SK-N-SH (cell line): ENCODE data around the gene MRPL2.

Experiments
- EP300 ChIP-seq, 2 experiments: IDR thresholded peaks; 2 replicates each; pipeline versions ENCODE4 v1.4.0 to v1.6.1; 2012; ENCODE audit warnings: borderline replicate concordance in 1 of 2, low read depth in 1 of 2, low read length in 1 of 2
- EZH2phosphoT487 ChIP-seq: fragments of 200-600 bp; sonication (generic); IDR thresholded peaks from 2 replicates; pipeline ENCODE4 v1.6.1; 2017; ENCODE audit warnings: low read depth, mixed run types, mild to moderate bottlenecking, antibody characterized with exemption, moderate library complexity, borderline replicate concordance
- FOSL2 ChIP-seq: IDR thresholded peaks from 2 replicates; pipeline ENCODE4 v1.4.0; 2012; ENCODE audit warnings: low read depth, mild to moderate bottlenecking, moderate library complexity, borderline replicate concordance
- GABPA ChIP-seq: IDR thresholded peaks from 2 replicates; pipeline ENCODE4 v1.4.0; 2012; ENCODE audit warnings: low read depth, mild to moderate bottlenecking
- GATA2 ChIP-seq: sonication (generic); formaldehyde crosslinking; IDR thresholded peaks from 2 replicates; pipeline ENCODE4 v1.5.0; 2020; ENCODE audit warnings: mild to moderate bottlenecking, missing genetic modification reagents
- JUND ChIP-seq: IDR thresholded peaks from 2 replicates; pipeline ENCODE4 v1.4.0; 2012
- RFX5 ChIP-seq: IDR thresholded peaks from 2 replicates; pipeline ENCODE4 v1.6.1; 2012; ENCODE audit warnings: mild to moderate bottlenecking, improper control_type of control experiment, low read length
- TAF1 ChIP-seq: IDR thresholded peaks from 2 replicates; pipeline ENCODE4 v1.6.1; 2012; ENCODE audit warnings: low read depth, mild to moderate bottlenecking, low read length, moderate library complexity, borderline replicate concordance
- TF ChIP-seq, protein P1 (sequence below): IDR thresholded peaks from 2 replicates; pipeline ENCODE4; 2012
- TF ChIP-seq, protein P2 (sequence below): fragments of 200-600 bp; sonication (generic); IDR thresholded peaks from 2 replicates; pipeline ENCODE4 v1.6.1; 2017; ENCODE audit warnings: antibody characterized with exemption, mild to moderate bottlenecking, moderate library complexity
- TF ChIP-seq, protein P3 (sequence below): fragments of 150-350 bp; IDR thresholded peaks from 2 replicates; pipeline ENCODE4 v1.6.1; 2017; ENCODE audit warnings: antibody characterized with exemption, low read length, low read depth, borderline replicate concordance
- TF ChIP-seq, protein P4 (sequence below): IDR thresholded peaks from 2 replicates; pipeline ENCODE4 v1.4.0; 2012; ENCODE audit warnings: low read depth

- no peak for TF ChIP-seq GATA2 (CRISPR knock-in tag)
- TF ChIP-seq, protein P1, sequence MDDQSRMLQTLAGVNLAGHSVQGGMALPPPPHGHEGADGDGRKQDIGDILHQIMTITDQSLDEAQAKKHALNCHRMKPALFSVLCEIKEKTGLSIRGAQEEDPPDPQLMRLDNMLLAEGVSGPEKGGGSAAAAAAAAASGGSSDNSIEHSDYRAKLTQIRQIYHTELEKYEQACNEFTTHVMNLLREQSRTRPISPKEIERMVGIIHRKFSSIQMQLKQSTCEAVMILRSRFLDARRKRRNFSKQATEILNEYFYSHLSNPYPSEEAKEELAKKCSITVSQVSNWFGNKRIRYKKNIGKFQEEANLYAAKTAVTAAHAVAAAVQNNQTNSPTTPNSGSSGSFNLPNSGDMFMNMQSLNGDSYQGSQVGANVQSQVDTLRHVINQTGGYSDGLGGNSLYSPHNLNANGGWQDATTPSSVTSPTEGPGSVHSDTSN = no peak
- TF ChIP-seq JUND = no peak
- TF ChIP-seq TAF1 = no peak
- TF ChIP-seq, protein P2, sequence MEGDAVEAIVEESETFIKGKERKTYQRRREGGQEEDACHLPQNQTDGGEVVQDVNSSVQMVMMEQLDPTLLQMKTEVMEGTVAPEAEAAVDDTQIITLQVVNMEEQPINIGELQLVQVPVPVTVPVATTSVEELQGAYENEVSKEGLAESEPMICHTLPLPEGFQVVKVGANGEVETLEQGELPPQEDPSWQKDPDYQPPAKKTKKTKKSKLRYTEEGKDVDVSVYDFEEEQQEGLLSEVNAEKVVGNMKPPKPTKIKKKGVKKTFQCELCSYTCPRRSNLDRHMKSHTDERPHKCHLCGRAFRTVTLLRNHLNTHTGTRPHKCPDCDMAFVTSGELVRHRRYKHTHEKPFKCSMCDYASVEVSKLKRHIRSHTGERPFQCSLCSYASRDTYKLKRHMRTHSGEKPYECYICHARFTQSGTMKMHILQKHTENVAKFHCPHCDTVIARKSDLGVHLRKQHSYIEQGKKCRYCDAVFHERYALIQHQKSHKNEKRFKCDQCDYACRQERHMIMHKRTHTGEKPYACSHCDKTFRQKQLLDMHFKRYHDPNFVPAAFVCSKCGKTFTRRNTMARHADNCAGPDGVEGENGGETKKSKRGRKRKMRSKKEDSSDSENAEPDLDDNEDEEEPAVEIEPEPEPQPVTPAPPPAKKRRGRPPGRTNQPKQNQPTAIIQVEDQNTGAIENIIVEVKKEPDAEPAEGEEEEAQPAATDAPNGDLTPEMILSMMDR = no peak
- TF ChIP-seq, protein P3, sequence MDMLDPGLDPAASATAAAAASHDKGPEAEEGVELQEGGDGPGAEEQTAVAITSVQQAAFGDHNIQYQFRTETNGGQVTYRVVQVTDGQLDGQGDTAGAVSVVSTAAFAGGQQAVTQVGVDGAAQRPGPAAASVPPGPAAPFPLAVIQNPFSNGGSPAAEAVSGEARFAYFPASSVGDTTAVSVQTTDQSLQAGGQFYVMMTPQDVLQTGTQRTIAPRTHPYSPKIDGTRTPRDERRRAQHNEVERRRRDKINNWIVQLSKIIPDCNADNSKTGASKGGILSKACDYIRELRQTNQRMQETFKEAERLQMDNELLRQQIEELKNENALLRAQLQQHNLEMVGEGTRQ = no peak
- TF ChIP-seq EP300 (IDR thresholded peaks at IDR 0.05; ENCODE audit: borderline replicate concordance in 1 of 2, low read depth in 1 of 2, low read length in 1 of 2) = no peak
- TF ChIP-seq, protein P4, sequence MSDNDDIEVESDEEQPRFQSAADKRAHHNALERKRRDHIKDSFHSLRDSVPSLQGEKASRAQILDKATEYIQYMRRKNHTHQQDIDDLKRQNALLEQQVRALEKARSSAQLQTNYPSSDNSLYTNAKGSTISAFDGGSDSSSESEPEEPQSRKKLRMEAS = no peak
- no peak for TF ChIP-seq EZH2phosphoT487
- TF ChIP-seq GABPA = no peak
- no peak for TF ChIP-seq RFX5
- TF ChIP-seq FOSL2 = no peak
These were observed 13.8 kb downstream of the MRPL2 start for GRCh38 chr6:43045371-43045930.
